Mucosa of stomach (tissue), 1 donor: Measurements from ENCODE around the gene MCF2L.

Source experiments
- H3K27me3 ChIP-seq: one replicate; pipeline ENCODE4 v1.7.0; 2013; ENCODE audit warnings: mild to moderate bottlenecking, low read length; ENCODE audit not compliant: control insufficient read depth, insufficient read depth
- H3K36me3 ChIP-seq: one replicate; pipeline ENCODE4 v1.7.0; 2013; ENCODE audit warnings: low read length; ENCODE audit not compliant: control insufficient read depth, insufficient read depth
- H3K4me1 ChIP-seq: one replicate; pipeline ENCODE4 v1.7.0; 2013; ENCODE audit warnings: mild to moderate bottlenecking, low read length; ENCODE audit not compliant: control insufficient read depth, insufficient read depth
- H3K4me3 ChIP-seq: one replicate; pipeline ENCODE4 v1.7.0; 2013; ENCODE audit warnings: low read length
- H3K9ac ChIP-seq: one replicate; pipeline ENCODE4 v1.7.0; 2013; ENCODE audit warnings: mild to moderate bottlenecking, low read length, moderate library complexity
- H3K9me3 ChIP-seq: one replicate; pipeline ENCODE4 v1.7.0; 2013; ENCODE audit warnings: mild to moderate bottlenecking, low read length, moderate library complexity; ENCODE audit not compliant: control insufficient read depth
- donor health status: Pancreatic carcinoma.

Gene MCF2L

GRCh38 chr13:113061271-113061625 lies 92.2 kb downstream of the MCF2L start:
- Histone ChIP-seq H3K4me1 (no peaks in the 10 kb centered on the region), H3K36me3 (no peaks in the 10 kb centered on the region), H3K4me3 (no peak overlapping the region), H3K9me3 (no peaks in the 10 kb centered on the region), H3K27me3 (no peaks in the 10 kb centered on the region), H3K9ac (no peak overlapping the region)

- no peaks in the 10 kb centered on the region for H3K9me3 ChIP-seq
- no peaks in the 10 kb centered on the region for H3K4me1 ChIP-seq
- H3K9ac ChIP-seq, result no peak overlapping the region
- no peaks in the 10 kb centered on the region for H3K36me3 ChIP-seq
- no peak overlapping the region for H3K4me3 ChIP-seq
- no peaks in the 10 kb centered on the region for H3K27me3 ChIP-seq
These were observed 92.9 kb downstream of the MCF2L start for GRCh38 chr13:113061796-113062425.

DNA sequence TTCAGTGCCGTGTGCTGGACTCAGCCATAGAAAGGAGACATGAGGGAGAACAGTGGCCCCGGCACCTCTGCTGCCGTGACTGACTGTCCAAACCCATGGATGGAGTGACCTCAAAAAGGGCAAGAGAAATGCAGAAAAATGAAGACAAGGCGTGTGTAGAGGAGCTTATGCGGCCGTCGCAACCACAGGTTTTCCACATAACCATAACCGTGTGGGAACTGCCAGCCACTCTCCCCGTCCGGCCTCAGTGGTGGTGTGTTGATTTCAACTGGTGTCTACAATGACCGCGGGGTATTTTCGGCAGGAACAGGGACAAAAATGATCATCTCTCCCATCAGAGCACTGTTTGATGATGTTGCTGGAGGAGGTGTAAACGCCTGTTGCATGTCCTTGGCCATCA lies 93.7 kb downstream of the MCF2L start:
- Histone ChIP-seq H3K9ac (no peak overlapping the region), H3K27me3 (no peaks in the 10 kb centered on the region), H3K4me3 (no peak overlapping the region), H3K36me3 (no peaks in the 10 kb centered on the region), H3K9me3 (no peaks in the 10 kb centered on the region), H3K4me1 (no peaks in the 10 kb centered on the region)

- Histone ChIP-seq H3K4me1 (no peaks in the 10 kb centered on the region), H3K9ac (no peak overlapping the region), H3K9me3 (no peaks in the 10 kb centered on the region), H3K36me3 (no peaks in the 10 kb centered on the region), H3K4me3 (no peak overlapping the region), H3K27me3 (no peaks in the 10 kb centered on the region)
These were observed 94.1 kb downstream of the MCF2L start for GRCh38 chr13:113063091-113063491.

DNA sequence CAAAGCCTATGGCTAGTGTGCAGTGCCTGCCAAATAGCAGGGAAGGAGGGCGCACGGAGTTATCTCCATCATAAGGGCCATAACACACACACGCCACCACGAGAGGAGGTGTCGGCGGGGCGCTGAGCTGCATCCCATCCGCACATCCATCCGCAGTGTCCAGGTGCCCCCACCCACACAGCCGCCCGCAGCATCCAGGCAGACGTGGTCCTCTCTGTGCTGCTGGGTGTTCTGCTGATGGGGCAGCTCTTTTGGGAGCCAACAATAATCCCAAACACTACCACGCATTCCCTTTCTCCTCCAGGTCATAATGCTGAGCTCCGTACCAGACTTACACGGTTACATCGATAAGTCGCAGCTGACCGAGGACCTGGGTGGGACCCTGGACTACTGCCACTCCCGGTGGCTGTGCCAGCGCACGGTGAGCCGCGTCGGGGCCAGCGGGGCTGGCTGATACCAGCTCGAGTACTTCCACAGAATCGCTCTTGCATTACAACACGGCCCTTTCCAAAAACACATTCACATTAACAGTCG lies 95.1 kb downstream of the MCF2L start:
- Histone ChIP-seq H3K9ac (no peak overlapping the region), H3K27me3 (no peaks in the 10 kb centered on the region), H3K36me3 (no peaks in the 10 kb centered on the region), H3K4me1 (no peaks in the 10 kb centered on the region), H3K4me3 (no peak overlapping the region), H3K9me3 (no peaks in the 10 kb centered on the region)

GRCh38 chr13:113064534-113065405 lies 95.8 kb downstream of the MCF2L start:
- no peaks in the 10 kb centered on the region for H3K9me3 ChIP-seq
- H3K4me1 ChIP-seq, result no peaks in the 10 kb centered on the region
- no peak overlapping the region for H3K4me3 ChIP-seq
- H3K27me3 ChIP-seq, result no peaks in the 10 kb centered on the region
- H3K36me3 ChIP-seq, result no peaks in the 10 kb centered on the region
- no peak overlapping the region for H3K9ac ChIP-seq

DNA sequence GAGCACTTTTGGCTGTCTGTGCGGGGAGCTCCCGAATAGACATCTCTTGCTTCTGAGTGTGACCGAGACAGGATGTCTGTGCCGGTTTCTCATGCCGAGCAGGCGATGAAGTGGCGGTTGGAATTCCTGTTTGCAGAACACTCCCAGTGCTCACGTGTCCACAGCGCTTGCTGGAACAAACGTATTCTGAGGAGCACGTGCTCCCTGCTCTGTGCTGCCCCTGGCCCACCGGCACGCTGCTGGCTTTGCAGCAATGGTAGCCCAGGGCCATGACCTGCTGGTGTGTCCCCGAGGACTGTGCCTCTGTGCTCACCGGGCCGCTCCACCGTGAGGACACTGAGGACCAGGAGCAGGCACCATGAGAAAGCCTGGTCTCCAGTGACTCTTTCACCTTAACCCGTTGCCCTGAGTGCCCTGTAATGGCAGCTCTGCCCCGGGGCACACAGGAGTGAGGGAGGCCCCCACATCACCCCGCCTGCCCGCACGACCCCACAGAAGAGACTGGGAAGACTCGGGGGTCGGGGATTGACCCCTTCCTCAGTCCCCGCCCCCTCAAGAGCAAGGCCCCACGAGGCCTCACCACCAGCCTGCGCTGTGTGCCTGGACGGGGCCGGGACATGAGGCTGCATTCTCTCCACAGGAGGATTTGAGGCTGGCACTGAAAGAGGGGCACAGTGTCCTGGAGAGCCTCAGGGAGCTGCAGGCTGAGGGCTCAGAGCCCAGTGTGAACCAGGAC lies 96.6 kb downstream of the MCF2L start:
- no peaks in the 10 kb centered on the region for H3K36me3 ChIP-seq

DNA sequence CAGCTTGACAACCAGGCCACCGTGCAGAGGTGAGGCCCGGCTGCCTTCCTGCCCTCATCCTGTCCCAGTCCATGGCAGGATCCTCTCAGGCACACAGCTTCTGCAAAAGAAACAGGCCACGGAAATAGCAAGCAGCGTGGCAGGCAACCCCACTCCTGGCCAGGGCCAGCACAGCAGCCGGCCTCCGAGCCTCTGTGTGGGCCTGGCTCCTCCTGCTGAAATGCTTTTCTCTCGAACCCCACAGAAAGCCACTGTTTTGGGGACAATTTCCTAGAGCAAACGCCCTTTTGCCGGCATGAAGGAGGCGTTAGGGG lies 97.1 kb downstream of the MCF2L start:
- Histone ChIP-seq H3K27me3 (no peaks in the 10 kb centered on the region), H3K4me1 (no peaks in the 10 kb centered on the region), H3K4me3 (no peak overlapping the region), H3K9ac (no peak overlapping the region), H3K9me3 (no peaks in the 10 kb centered on the region), H3K36me3 (no peaks in the 10 kb centered on the region)

More for the DNA sequence above, 96.6 kb downstream of the MCF2L start:
- no peaks in the 10 kb centered on the region for H3K9me3 ChIP-seq
- H3K9ac ChIP-seq, result no peak overlapping the region
- no peak overlapping the region for H3K4me3 ChIP-seq
- no peaks in the 10 kb centered on the region for H3K27me3 ChIP-seq
- no peaks in the 10 kb centered on the region for H3K4me1 ChIP-seq

GRCh38 chr13:113066746-113067145 lies 97.7 kb downstream of the MCF2L start:
- Histone ChIP-seq H3K4me3 (no peak overlapping the region), H3K9ac (no peak overlapping the region), H3K27me3 (no peaks in the 10 kb centered on the region), H3K9me3 (no peaks in the 10 kb centered on the region), H3K4me1 (no peaks in the 10 kb centered on the region), H3K36me3 (no peaks in the 10 kb centered on the region)

DNA sequence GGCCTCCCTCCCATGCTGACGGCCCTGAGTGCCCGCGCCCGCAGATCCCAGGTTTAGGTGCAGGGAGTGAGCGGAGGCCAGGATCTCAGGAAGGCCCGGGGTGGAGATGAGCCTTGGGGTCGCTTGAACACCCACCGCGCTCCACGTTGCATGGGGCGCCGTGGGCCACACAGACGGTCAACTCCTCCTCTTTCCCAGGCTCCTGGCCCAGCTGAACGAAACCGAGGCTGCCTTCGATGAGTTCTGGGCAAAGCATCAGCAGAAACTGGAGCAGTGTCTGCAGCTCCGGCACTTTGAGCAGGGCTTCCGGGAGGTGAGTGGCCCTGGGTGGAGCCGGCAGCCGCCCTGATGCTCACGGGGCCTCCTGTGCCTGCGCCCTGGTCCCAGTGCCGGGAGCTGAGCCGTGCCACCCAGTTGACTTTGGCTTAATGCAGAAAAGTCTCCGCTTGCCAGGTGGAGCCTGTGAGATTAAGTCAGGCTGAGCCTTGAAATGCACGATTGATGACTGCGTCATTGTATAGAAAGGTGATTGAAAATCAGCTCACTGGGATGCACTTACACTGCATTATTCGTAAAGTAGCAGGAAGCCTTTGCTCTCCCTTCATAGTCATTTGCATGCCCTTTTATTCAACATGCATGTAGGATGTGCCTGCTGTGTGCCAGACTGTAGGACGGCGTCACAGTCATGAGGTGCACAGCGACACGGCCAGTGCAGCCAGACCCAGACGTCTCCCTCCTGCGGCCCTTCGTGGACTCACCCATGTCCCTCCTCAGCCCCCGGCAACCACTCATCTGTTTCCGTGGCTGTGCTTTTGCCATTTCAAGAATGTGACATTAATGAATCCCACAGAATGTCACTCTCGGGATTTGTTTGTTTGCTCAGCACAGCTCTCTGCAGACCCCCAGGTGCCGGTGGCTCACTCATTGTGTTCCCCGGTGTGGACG lies 101.1 kb downstream of the MCF2L start:
- Histone ChIP-seq H3K9me3 (no peaks in the 10 kb centered on the region), H3K4me1 (no peaks in the 10 kb centered on the region), H3K27me3 (no peaks in the 10 kb centered on the region), H3K4me3 (no peak overlapping the region), H3K9ac (no peak overlapping the region), H3K36me3 (no peaks in the 10 kb centered on the region)

DNA sequence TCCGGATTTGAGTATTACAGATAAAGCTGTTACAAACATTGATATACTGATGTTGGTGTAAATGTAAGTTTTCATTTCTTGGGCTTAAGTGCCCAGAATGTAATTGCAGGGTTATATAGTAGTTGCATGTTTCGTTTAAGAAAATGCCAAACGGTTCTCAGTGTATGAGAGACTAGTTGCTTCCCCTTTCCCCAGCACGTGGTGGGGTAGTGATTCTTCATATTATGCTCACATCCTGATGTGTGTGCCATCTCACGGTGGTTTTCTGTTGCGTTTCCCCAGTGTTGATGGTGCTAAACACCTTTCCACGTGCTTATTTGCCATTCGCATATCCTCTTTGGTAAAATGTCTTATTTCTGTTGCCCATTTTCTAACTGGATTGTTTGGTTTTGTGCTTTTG lies 101.8 kb downstream of the MCF2L start:
- H3K27me3 ChIP-seq, result no peaks in the 10 kb centered on the region
- H3K4me1 ChIP-seq, result no peaks in the 10 kb centered on the region
- no peak overlapping the region for H3K9ac ChIP-seq
- H3K36me3 ChIP-seq, result no peaks in the 10 kb centered on the region
- no peaks in the 10 kb centered on the region for H3K9me3 ChIP-seq
- H3K4me3 ChIP-seq, result no peak overlapping the region
